Measurements from ENCODE around the gene TLR9.

DNA sequence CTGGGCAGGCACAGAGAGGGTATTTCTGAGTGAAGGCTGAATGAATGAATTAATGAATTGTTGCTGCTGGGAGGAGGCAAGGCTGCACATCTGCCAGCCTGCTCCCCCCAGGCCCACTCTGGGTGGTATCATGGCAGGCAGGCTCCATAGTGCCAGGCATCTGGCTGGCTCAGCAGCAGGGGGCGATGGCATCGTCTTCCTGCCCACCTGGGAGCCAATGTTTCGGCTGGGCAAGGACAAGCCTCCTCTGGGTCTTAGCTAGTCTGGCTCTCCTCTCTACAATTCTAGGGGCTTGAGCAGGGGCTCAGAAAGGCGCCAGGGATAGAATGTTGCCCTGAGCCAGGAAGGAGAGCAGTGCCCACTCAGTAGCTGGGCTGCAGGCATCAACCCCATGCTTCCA, 1.7 kb upstream of the TLR9 start:
- TF ChIP-seq, protein P1, sequence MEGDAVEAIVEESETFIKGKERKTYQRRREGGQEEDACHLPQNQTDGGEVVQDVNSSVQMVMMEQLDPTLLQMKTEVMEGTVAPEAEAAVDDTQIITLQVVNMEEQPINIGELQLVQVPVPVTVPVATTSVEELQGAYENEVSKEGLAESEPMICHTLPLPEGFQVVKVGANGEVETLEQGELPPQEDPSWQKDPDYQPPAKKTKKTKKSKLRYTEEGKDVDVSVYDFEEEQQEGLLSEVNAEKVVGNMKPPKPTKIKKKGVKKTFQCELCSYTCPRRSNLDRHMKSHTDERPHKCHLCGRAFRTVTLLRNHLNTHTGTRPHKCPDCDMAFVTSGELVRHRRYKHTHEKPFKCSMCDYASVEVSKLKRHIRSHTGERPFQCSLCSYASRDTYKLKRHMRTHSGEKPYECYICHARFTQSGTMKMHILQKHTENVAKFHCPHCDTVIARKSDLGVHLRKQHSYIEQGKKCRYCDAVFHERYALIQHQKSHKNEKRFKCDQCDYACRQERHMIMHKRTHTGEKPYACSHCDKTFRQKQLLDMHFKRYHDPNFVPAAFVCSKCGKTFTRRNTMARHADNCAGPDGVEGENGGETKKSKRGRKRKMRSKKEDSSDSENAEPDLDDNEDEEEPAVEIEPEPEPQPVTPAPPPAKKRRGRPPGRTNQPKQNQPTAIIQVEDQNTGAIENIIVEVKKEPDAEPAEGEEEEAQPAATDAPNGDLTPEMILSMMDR (IDR thresholded peaks at IDR 0.05): 0 out of 2 replicates have a peak, but pooled peaks have one; percentile 12
- TF ChIP-seq, protein P2, sequence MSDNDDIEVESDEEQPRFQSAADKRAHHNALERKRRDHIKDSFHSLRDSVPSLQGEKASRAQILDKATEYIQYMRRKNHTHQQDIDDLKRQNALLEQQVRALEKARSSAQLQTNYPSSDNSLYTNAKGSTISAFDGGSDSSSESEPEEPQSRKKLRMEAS (IDR thresholded peaks at IDR 0.05; ENCODE audit: low read depth): no peak
